ENCODE data around the gene KRT14. TPM values are rescaled to one million over a fixed set of nuclear protein-coding genes. Genes with fewer than 3 reads are reported as not detected.
A peak's percentile ranks its signal among the peaks of the same experiment; 100 is the strongest.
"Not testable (repeated sequence)": the region's sequence is repeated elsewhere in the genome, so short reads cannot be mapped to it uniquely, and the experiment has no call there.

The KRT14 gene
- total and polyA plus RNA-seq, 2 donors from 2014 or later, result not detected

DNA sequence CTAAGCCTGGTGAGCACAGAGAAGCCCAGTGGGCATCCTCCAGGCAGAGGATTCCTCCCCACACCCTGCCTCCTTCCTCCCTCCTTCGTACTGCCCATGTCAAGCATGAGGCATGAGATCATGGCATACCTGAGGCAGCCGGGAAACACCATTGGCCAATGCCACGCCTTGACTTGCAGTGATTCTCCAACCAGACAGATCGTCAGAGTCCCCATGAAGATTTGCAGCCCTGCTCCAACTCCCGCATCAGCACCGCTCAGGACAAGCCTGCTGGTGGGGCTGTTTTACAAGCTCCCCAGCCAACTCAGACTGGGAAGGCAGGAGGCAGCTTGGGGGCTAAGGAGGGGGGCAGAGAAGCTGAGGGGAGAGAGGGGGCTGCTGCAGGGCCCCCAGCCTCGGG is 28.8 kb upstream of the KRT14 start:
- DNase-seq, result peak in 2 of 5 donors; percentile 43
- Histone ChIP-seq H3K27me3 (ENCODE audit: control insufficient read depth, insufficient read depth, low read length) (no peaks in the 10 kb centered on the region), H3K9me3 (ENCODE audit: control insufficient read depth in 2 of 3, insufficient read depth in 1 of 3, low read length in 3 of 3) (no peaks in the 10 kb centered on the region), H3K9ac (ENCODE audit: low read length in 3 of 3) (no peak overlapping the region), H3K4me1 (ENCODE audit: control insufficient read depth in 2 of 3, insufficient read depth in 2 of 3, low read depth in 1 of 3, low read length in 3 of 3) (no peaks in the 10 kb centered on the region), H3K36me3 (ENCODE audit: control insufficient read depth in 2 of 3, insufficient read depth in 3 of 3, low read length in 3 of 3) (no peaks in the 10 kb centered on the region), H3K27ac (ENCODE audit: low read depth in 2 of 2, low read length in 2 of 2) (no peak overlapping the region), H3K4me3 (ENCODE audit: low read length in 3 of 3) (no peak overlapping the region)
- intact Hi-C loops (cut with DNase I), result no loop called here
- TF ChIP-seq CTCF (IDR thresholded peaks at IDR 0.05; ENCODE audit: borderline replicate concordance, extremely low read depth, insufficient read depth), result no peak
- FAIRE-seq, result no peak

DNA sequence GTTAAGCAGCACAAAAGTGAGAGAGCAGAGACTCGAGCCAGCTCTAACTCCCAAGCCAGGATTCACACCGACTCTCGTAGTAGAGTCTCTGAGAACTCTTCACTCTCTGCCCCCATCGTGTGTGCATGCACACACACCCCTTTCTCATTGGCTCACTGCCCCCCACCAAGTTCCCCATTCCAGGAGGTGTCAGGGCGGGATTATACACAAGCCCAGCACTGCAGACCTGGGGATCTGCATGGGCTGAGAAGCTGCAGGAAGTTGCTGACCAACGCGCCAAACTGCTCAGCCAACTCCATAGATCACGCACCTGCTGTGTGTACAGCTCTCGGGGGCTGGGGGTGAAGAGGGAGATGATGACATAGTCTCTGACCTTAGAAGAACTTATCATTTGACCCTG is 28.1 kb upstream of the KRT14 start:
- H3K4me3 ChIP-seq (ENCODE audit: low read length in 3 of 3); H3K27ac ChIP-seq (ENCODE audit: low read depth in 2 of 2, low read length in 2 of 2); FAIRE-seq; H3K9ac ChIP-seq (ENCODE audit: low read length in 3 of 3); H3K27me3 ChIP-seq (ENCODE audit: control insufficient read depth, insufficient read depth, low read length); H3K9me3 ChIP-seq (ENCODE audit: control insufficient read depth in 2 of 3, insufficient read depth in 1 of 3, low read length in 3 of 3); intact Hi-C loops (cut with DNase I); DNase-seq; H3K4me1 ChIP-seq (ENCODE audit: control insufficient read depth in 2 of 3, insufficient read depth in 2 of 3, low read depth in 1 of 3, low read length in 3 of 3); H3K36me3 ChIP-seq (ENCODE audit: control insufficient read depth in 2 of 3, insufficient read depth in 3 of 3, low read length in 3 of 3): not testable (repeated sequence)

- Histone ChIP-seq H3K36me3 (ENCODE audit: control insufficient read depth in 2 of 3, insufficient read depth in 3 of 3, low read length in 3 of 3) (no peaks in the 10 kb centered on the region), H3K27ac (ENCODE audit: low read depth in 2 of 2, low read length in 2 of 2) (no peak overlapping the region), H3K9ac (ENCODE audit: low read length in 3 of 3) (no peak overlapping the region), H3K4me3 (ENCODE audit: low read length in 3 of 3) (no peak overlapping the region), H3K4me1 (ENCODE audit: control insufficient read depth in 2 of 3, insufficient read depth in 2 of 3, low read depth in 1 of 3, low read length in 3 of 3) (no peaks in the 10 kb centered on the region), H3K9me3 (ENCODE audit: control insufficient read depth in 2 of 3, insufficient read depth in 1 of 3, low read length in 3 of 3) (no peaks in the 10 kb centered on the region), H3K27me3 (ENCODE audit: control insufficient read depth, insufficient read depth, low read length) (no peaks in the 10 kb centered on the region)
- no peak for TF ChIP-seq CTCF (IDR thresholded peaks at IDR 0.05; ENCODE audit: borderline replicate concordance, extremely low read depth, insufficient read depth)
- FAIRE-seq, result no peak
- DNase-seq, result peak in 1 of 5 donors; percentile 47
- intact Hi-C loops (cut with DNase I), result no loop called here
Measured at GRCh38 chr17:41614098-41614497, 27.4 kb upstream of the KRT14 start.

- FAIRE-seq, result no peak
- DNase-seq, result peak in 1 of 5 donors; percentile 32
- H3K27ac ChIP-seq (ENCODE audit: low read depth in 2 of 2, low read length in 2 of 2), result no peak overlapping the region
- intact Hi-C loops (cut with DNase I), result no loop called here
- no peak overlapping the region for H3K9ac ChIP-seq (ENCODE audit: low read length in 3 of 3)
- H3K4me1 ChIP-seq (ENCODE audit: control insufficient read depth in 2 of 3, insufficient read depth in 2 of 3, low read depth in 1 of 3, low read length in 3 of 3), result no peaks in the 10 kb centered on the region
- H3K4me3 ChIP-seq (ENCODE audit: low read length in 3 of 3), result no peak overlapping the region
- no peak for TF ChIP-seq CTCF (IDR thresholded peaks at IDR 0.05; ENCODE audit: borderline replicate concordance, extremely low read depth, insufficient read depth)
- no peaks in the 10 kb centered on the region for H3K9me3 ChIP-seq (ENCODE audit: control insufficient read depth in 2 of 3, insufficient read depth in 1 of 3, low read length in 3 of 3)
- no peaks in the 10 kb centered on the region for H3K27me3 ChIP-seq (ENCODE audit: control insufficient read depth, insufficient read depth, low read length)
- no peaks in the 10 kb centered on the region for H3K36me3 ChIP-seq (ENCODE audit: control insufficient read depth in 2 of 3, insufficient read depth in 3 of 3, low read length in 3 of 3)
Measured at GRCh38 chr17:41613277-41614082, 26.8 kb upstream of the KRT14 start.

- intact Hi-C loops (cut with DNase I); H3K9me3 ChIP-seq (ENCODE audit: control insufficient read depth in 2 of 3, insufficient read depth in 1 of 3, low read length in 3 of 3); H3K27ac ChIP-seq (ENCODE audit: low read depth in 2 of 2, low read length in 2 of 2); H3K27me3 ChIP-seq (ENCODE audit: control insufficient read depth, insufficient read depth, low read length); H3K36me3 ChIP-seq (ENCODE audit: control insufficient read depth in 2 of 3, insufficient read depth in 3 of 3, low read length in 3 of 3); H3K9ac ChIP-seq (ENCODE audit: low read length in 3 of 3); FAIRE-seq; H3K4me1 ChIP-seq (ENCODE audit: control insufficient read depth in 2 of 3, insufficient read depth in 2 of 3, low read depth in 1 of 3, low read length in 3 of 3); H3K4me3 ChIP-seq (ENCODE audit: low read length in 3 of 3): not testable (repeated sequence)
- DNase-seq, result peak in 1 of 5 donors; percentile 59
Measured at GRCh38 chr17:41612376-41613160, 25.9 kb upstream of the KRT14 start, which contains the start of gene KRT16. Gene KRT16 (minus strand): TSS chr17:41612767. CDS start chr17:41612688, 79 bp downstream.
